ENCODE measurements around the gene POP7.

The POP7 gene

GRCh38 chr7:100685631-100686145 lies 20.2 kb upstream of the POP7 start:
- H3K4me1 ChIP-seq (ENCODE audit: control insufficient read depth, low read length): peaks cover 8% of the 10 kb centered on the region
- H3K36me3 ChIP-seq (ENCODE audit: control insufficient read depth, low read length): peaks cover 95% of the 10 kb centered on the region
- peaks cover 9% of the 10 kb centered on the region for H3F3A ChIP-seq (ENCODE audit: control insufficient read depth, insufficient read depth)
- H3K9me2 ChIP-seq (replicated peaks; ENCODE audit: control insufficient read depth, low read length): no peaks in the 10 kb centered on the region
- H3K4me2 ChIP-seq (ENCODE audit: low read length): no peak overlapping the region
- H3K9me3 ChIP-seq (ENCODE audit: control insufficient read depth, insufficient read depth, low read length): no peaks in the 10 kb centered on the region
- TF ChIP-seq EZH2phosphoT487 (IDR thresholded peaks at IDR 0.05; ENCODE audit: borderline replicate concordance, low read length): no peak
- no peak for TF ChIP-seq CTCF (IDR thresholded peaks at IDR 0.05; ENCODE audit: low read depth, low read length, poor library complexity, severe bottlenecking)
- no peak overlapping the region for H3K27ac ChIP-seq (ENCODE audit: low read depth, low read length)
- peaks cover 25% of the 10 kb centered on the region for H4K20me1 ChIP-seq (ENCODE audit: control insufficient read depth, insufficient read depth, low read depth, low read length)
- peaks cover 32% of the 10 kb centered on the region for H3K79me2 ChIP-seq (ENCODE audit: control insufficient read depth, low read length)
- no peak overlapping the region for H3K4me3 ChIP-seq (ENCODE audit: low read length)
- no peaks in the 10 kb centered on the region for H3K27me3 ChIP-seq (ENCODE audit: control insufficient read depth, low read length)

GRCh38 chr7:100686201-100686821 lies 19.6 kb upstream of the POP7 start:
- H3K36me3 ChIP-seq (ENCODE audit: control insufficient read depth, low read length): peaks cover 97% of the 10 kb centered on the region
- no peaks in the 10 kb centered on the region for H3K9me2 ChIP-seq (replicated peaks; ENCODE audit: control insufficient read depth, low read length)
- H4K20me1 ChIP-seq (ENCODE audit: control insufficient read depth, insufficient read depth, low read depth, low read length): peaks cover 30% of the 10 kb centered on the region

GRCh38 chr7:100686822-100687211 lies 19.1 kb upstream of the POP7 start:
- Histone ChIP-seq H3K4me3 (ENCODE audit: low read length) (no peak overlapping the region), H4K20me1 (ENCODE audit: control insufficient read depth, insufficient read depth, low read depth, low read length) (peaks cover 30% of the 10 kb centered on the region), H3K9me2 (replicated peaks; ENCODE audit: control insufficient read depth, low read length) (no peaks in the 10 kb centered on the region), H3K79me2 (ENCODE audit: control insufficient read depth, low read length) (peaks cover 43% of the 10 kb centered on the region), H3F3A (ENCODE audit: control insufficient read depth, insufficient read depth) (no peaks in the 10 kb centered on the region), H3K4me2 (ENCODE audit: low read length) (no peak overlapping the region), H3K27me3 (ENCODE audit: control insufficient read depth, low read length) (no peaks in the 10 kb centered on the region), H3K27ac (ENCODE audit: low read depth, low read length) (no peak overlapping the region), H3K9me3 (ENCODE audit: control insufficient read depth, insufficient read depth, low read length) (no peaks in the 10 kb centered on the region), H3K4me1 (ENCODE audit: control insufficient read depth, low read length) (peaks cover 19% of the 10 kb centered on the region), H3K36me3 (ENCODE audit: control insufficient read depth, low read length) (peaks cover 93% of the 10 kb centered on the region)
- TF ChIP-seq EZH2phosphoT487 (IDR thresholded peaks at IDR 0.05; ENCODE audit: borderline replicate concordance, low read length) (no peak), CTCF (IDR thresholded peaks at IDR 0.05; ENCODE audit: low read depth, low read length, poor library complexity, severe bottlenecking) (no peak)

More at GRCh38 chr7:100686201-100686821, 19.6 kb upstream of the POP7 start:
- Histone ChIP-seq H3F3A (ENCODE audit: control insufficient read depth, insufficient read depth) (peaks cover 4% of the 10 kb centered on the region), H3K79me2 (ENCODE audit: control insufficient read depth, low read length) (peaks cover 38% of the 10 kb centered on the region), H3K4me2 (ENCODE audit: low read length) (no peak overlapping the region), H3K4me1 (ENCODE audit: control insufficient read depth, low read length) (peaks cover 14% of the 10 kb centered on the region), H3K4me3 (ENCODE audit: low read length) (no peak overlapping the region), H3K27me3 (ENCODE audit: control insufficient read depth, low read length) (no peaks in the 10 kb centered on the region), H3K9me3 (ENCODE audit: control insufficient read depth, insufficient read depth, low read length) (no peaks in the 10 kb centered on the region), H3K27ac (ENCODE audit: low read depth, low read length) (no peak overlapping the region)
- no peak for TF ChIP-seq EZH2phosphoT487 (IDR thresholded peaks at IDR 0.05; ENCODE audit: borderline replicate concordance, low read length)
- TF ChIP-seq CTCF (IDR thresholded peaks at IDR 0.05; ENCODE audit: low read depth, low read length, poor library complexity, severe bottlenecking): no peak

Data from DOHH2 (cell line).